Coronary artery (tissue), 2 donors: Measurements from ENCODE around the gene SYT15.
"Not testable (repeated sequence)": the region's sequence is repeated elsewhere in the genome, so short reads cannot be mapped to it uniquely, and the experiment has no call there.

Experiments used
- DNase-seq: peaks from one replicate; pipeline ENCODE4 v3.0.0-alpha.2; 2017; ENCODE audit warnings: low spot score
- H3K27ac ChIP-seq, 2 donors: fragments of 200-600 bp; sonication (generic); one replicate each; pipeline ENCODE4 v1.5.1; 2016 to 2019
- H3K4me3 ChIP-seq: fragments of 200-600 bp; sonication (generic); 2 replicates; pipeline ENCODE4 v1.5.1; 2016; ENCODE audit warnings: mild to moderate bottlenecking, moderate library complexity
- CTCF ChIP-seq: fragments of 200-600 bp; sonication (generic); IDR thresholded peaks from one replicate; pipeline ENCODE4 v1.5.1; 2019; ENCODE audit warnings: antibody characterized with exemption

SYT15 gene

GRCh38 chr10:46560381-46560780 lies 18.5 kb upstream of the SYT15 start:
- DNase-seq: peak; percentile 69
- Histone ChIP-seq H3K27ac (no peak overlapping the region), H3K4me3 (no peak overlapping the region)
- TF ChIP-seq CTCF: no peak

- Histone ChIP-seq H3K4me3 (no peak overlapping the region), H3K27ac (no peak overlapping the region)
- peak; percentile 53 for DNase-seq
- TF ChIP-seq CTCF: no peak
Observed at GRCh38 chr10:46560952-46561351, 18.0 kb upstream of the SYT15 start.

- H3K27ac ChIP-seq, H3K4me3 ChIP-seq, DNase-seq: not testable (repeated sequence)
Observed at GRCh38 chr10:46565591-46566332, 13.2 kb upstream of the SYT15 start.

- not testable (repeated sequence) for H3K27ac ChIP-seq, H3K4me3 ChIP-seq, DNase-seq
Observed at GRCh38 chr10:46567151-46567550, 11.8 kb upstream of the SYT15 start.

GRCh38 chr10:46570655-46571054 lies 8.3 kb upstream of the SYT15 start:
- H3K27ac ChIP-seq, H3K4me3 ChIP-seq, DNase-seq: not testable (repeated sequence)

- H3K4me3 ChIP-seq, H3K27ac ChIP-seq, DNase-seq: not testable (repeated sequence)
Observed at GRCh38 chr10:46572765-46573164, 6.2 kb upstream of the SYT15 start.

- not testable (repeated sequence) for H3K27ac ChIP-seq, DNase-seq, H3K4me3 ChIP-seq
Observed at GRCh38 chr10:46573314-46573713, 5.6 kb upstream of the SYT15 start.

- not testable (repeated sequence) for H3K4me3 ChIP-seq, H3K27ac ChIP-seq, DNase-seq
Observed at GRCh38 chr10:46573884-46574283, 5.0 kb upstream of the SYT15 start.

- H3K27ac ChIP-seq, DNase-seq: not testable (repeated sequence)
- H3K4me3 ChIP-seq: peak overlapping the region; percentile 53
Observed at GRCh38 chr10:46577624-46578473, 1.1 kb upstream of the SYT15 start.

- DNase-seq, H3K27ac ChIP-seq, H3K4me3 ChIP-seq: not testable (repeated sequence)
Observed at GRCh38 chr10:46579378-46579777, 450 bp downstream of the SYT15 start.

- DNase-seq, H3K4me3 ChIP-seq, H3K27ac ChIP-seq: not testable (repeated sequence)
Observed at GRCh38 chr10:46581997-46582396, 3.1 kb downstream of the SYT15 start.

- not testable (repeated sequence) for DNase-seq, H3K27ac ChIP-seq, H3K4me3 ChIP-seq
Observed at GRCh38 chr10:46582568-46582967, 3.6 kb downstream of the SYT15 start.

GRCh38 chr10:46584196-46584595 lies 5.3 kb downstream of the SYT15 start:
- not testable (repeated sequence) for H3K27ac ChIP-seq, DNase-seq, H3K4me3 ChIP-seq

GRCh38 chr10:46585246-46585645 lies 6.3 kb downstream of the SYT15 start:
- H3K4me3 ChIP-seq, H3K27ac ChIP-seq, DNase-seq: not testable (repeated sequence)

GRCh38 chr10:46587546-46587945 lies 8.6 kb downstream of the SYT15 start:
- H3K27ac ChIP-seq, DNase-seq, H3K4me3 ChIP-seq: not testable (repeated sequence)

GRCh38 chr10:46588221-46588620 lies 9.3 kb downstream of the SYT15 start:
- not testable (repeated sequence) for DNase-seq, H3K4me3 ChIP-seq, H3K27ac ChIP-seq

GRCh38 chr10:46589589-46589988 lies 10.7 kb downstream of the SYT15 start:
- DNase-seq, H3K27ac ChIP-seq, H3K4me3 ChIP-seq: not testable (repeated sequence)
